Brain microvascular endothelial cell (primary cell): ENCODE results near the gene PFN4.
"Not testable (repeated sequence)": the region's sequence is repeated elsewhere in the genome, so short reads cannot be mapped to it uniquely, and the experiment has no call there.

Experiments
- DNase-seq: peaks from one replicate; pipeline ENCODE4 v3.0.0-alpha.2; 2020
- H3K27ac ChIP-seq: fragments of 250-450 bp; sonication (Bioruptor Pico); 2 replicates; pipeline ENCODE4 v1.5.1; 2020; ENCODE audit warnings: mild to moderate bottlenecking, moderate library complexity
- H3K27me3 ChIP-seq: fragments of 250-450 bp; sonication (Bioruptor Pico); replicated peaks from 2 replicates; pipeline ENCODE4 v1.5.1; 2020; ENCODE audit warnings: mild to moderate bottlenecking
- H3K36me3 ChIP-seq: fragments of 250-450 bp; sonication (Bioruptor Pico); replicated peaks from 2 replicates; pipeline ENCODE4 v1.5.1; 2020; ENCODE audit warnings: mild to moderate bottlenecking
- H3K4me3 ChIP-seq: 2 replicates; pipeline ENCODE4 v1.5.1; 2011; ENCODE audit warnings: low read depth, mild to moderate bottlenecking, control low read depth, low read length, moderate library complexity
- in situ Hi-C: cut with HindIII; loops from 2 replicates; pipeline ENCODE4 v1.10.0; 2017; ENCODE audit warnings: low sequenced_read_pairs, low pct_ligation_motif_present
- TF ChIP-seq, protein P1 (sequence below): IDR thresholded peaks from 2 replicates; pipeline ENCODE4 v1.5.1; 2011; ENCODE audit warnings: low read depth, mild to moderate bottlenecking, moderate library complexity, low read length, control low read depth, inconsistent platforms; ENCODE audit errors: missing control alignments

Gene PFN4

DNA sequence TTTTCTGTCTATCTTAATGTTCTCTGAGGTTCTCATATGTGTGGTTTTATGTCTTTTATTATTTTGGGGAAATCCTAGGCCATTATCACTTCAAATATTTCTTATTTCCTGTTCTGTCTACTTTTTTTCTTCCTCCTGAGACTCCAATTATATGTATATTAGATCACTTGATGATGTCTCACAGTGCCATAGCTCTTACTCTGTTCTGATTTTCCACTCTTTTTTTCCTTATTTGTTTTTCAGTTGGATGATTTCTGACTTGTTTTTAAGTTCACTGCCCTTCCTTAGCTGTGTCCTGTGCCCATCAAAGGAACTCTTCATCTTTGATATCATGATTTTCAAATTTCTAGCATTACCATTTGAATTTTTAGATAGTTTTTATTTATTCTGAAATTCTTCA lies 24.2 kb upstream of the PFN4 start:
- DNase-seq, result no peak
- Histone ChIP-seq H3K36me3 (no peaks in the 10 kb centered on the region), H3K27ac (no peak overlapping the region), H3K27me3 (no peaks in the 10 kb centered on the region), H3K4me3 (no peak overlapping the region)
- TF ChIP-seq, protein P1, sequence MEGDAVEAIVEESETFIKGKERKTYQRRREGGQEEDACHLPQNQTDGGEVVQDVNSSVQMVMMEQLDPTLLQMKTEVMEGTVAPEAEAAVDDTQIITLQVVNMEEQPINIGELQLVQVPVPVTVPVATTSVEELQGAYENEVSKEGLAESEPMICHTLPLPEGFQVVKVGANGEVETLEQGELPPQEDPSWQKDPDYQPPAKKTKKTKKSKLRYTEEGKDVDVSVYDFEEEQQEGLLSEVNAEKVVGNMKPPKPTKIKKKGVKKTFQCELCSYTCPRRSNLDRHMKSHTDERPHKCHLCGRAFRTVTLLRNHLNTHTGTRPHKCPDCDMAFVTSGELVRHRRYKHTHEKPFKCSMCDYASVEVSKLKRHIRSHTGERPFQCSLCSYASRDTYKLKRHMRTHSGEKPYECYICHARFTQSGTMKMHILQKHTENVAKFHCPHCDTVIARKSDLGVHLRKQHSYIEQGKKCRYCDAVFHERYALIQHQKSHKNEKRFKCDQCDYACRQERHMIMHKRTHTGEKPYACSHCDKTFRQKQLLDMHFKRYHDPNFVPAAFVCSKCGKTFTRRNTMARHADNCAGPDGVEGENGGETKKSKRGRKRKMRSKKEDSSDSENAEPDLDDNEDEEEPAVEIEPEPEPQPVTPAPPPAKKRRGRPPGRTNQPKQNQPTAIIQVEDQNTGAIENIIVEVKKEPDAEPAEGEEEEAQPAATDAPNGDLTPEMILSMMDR, result no peak
- in situ Hi-C loops, result no loop called here

GRCh38 chr2:24140305-24140704 lies 17.2 kb upstream of the PFN4 start:
- DNase-seq, H3K27ac ChIP-seq, H3K36me3 ChIP-seq, H3K27me3 ChIP-seq, in situ Hi-C loops, H3K4me3 ChIP-seq: not testable (repeated sequence)

GRCh38 chr2:24132543-24132942 lies 9.4 kb upstream of the PFN4 start:
- H3K36me3 ChIP-seq, result no peaks in the 10 kb centered on the region
- in situ Hi-C loops, result no loop called here
- no peak overlapping the region for H3K4me3 ChIP-seq
- TF ChIP-seq, protein P1, result no peak
- H3K27me3 ChIP-seq, result no peaks in the 10 kb centered on the region
- H3K27ac ChIP-seq, result no peak overlapping the region
- no peak for DNase-seq

GRCh38 chr2:24125956-24126355 lies 2.8 kb upstream of the PFN4 start:
- DNase-seq, result no peak
- Histone ChIP-seq H3K27ac (no peak overlapping the region), H3K4me3 (no peak overlapping the region), H3K27me3 (no peaks in the 10 kb centered on the region), H3K36me3 (no peaks in the 10 kb centered on the region)
- in situ Hi-C loops, result no loop called here
- TF ChIP-seq, protein P1, result no peak

- peak overlapping the region; percentile 71 for H3K27ac ChIP-seq
- H3K36me3 ChIP-seq, result no peaks in the 10 kb centered on the region
- peak overlapping the region; percentile 88 for H3K4me3 ChIP-seq
- in situ Hi-C loops, result no loop called here
- no peaks in the 10 kb centered on the region for H3K27me3 ChIP-seq
- DNase-seq, result peak; percentile 30
- TF ChIP-seq, protein P1, result no peak
Observed at GRCh38 chr2:24123922-24124580, 917 bp upstream of the PFN4 start.

DNA sequence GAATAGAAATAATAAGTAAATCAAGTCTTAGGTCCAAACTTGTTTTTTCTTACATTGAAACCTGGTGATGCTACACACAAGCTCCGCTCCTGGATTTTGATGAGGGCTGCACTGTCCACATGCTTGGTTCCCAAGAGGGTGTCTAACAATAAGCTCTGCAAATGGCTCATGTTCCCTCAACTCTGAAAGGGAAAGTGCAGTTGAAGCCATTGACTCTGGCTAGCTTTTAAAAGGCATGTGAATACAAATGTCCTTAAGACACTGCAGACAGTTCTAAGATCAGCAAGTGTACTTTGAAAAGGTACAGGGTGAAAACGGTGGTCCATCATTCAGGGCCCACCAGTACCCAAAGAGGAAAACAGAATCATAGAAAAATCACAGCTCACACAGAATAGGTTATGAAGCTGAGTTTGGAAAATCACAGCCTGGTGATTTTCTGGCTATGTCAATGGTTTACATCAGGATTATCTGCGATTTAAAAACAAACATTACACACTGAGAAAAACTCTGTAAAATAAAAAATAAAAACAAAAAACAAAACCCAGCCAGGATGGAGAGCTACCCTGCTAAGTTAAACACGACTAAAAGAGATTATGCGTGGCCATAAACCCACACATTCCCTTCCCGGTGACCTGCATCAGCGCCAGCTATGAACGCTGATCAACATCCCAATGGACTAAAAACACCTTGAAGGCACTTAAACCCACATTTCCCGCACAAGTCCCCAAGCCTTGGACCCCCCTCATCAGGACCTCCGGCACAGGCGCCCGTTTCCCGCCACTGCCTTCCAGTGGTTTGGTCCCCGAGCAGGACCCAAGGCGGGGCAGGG lies 554 bp downstream of the PFN4 start:
- DNase-seq, result no peak
- H3K36me3 ChIP-seq, result no peaks in the 10 kb centered on the region
- TF ChIP-seq, protein P1, result no peak
- peak overlapping the region; percentile 88 for H3K4me3 ChIP-seq
- in situ Hi-C loops, result no loop called here
- H3K27ac ChIP-seq, result peak overlapping the region; percentile 71
- H3K27me3 ChIP-seq, result no peaks in the 10 kb centered on the region
